Neural progenitor cell (in vitro differentiated cells): ENCODE results near the gene IL5. TPM values are rescaled to one million over a fixed set of nuclear protein-coding genes. Genes with fewer than 3 reads are reported as not detected.
A peak's percentile ranks its signal among the peaks of the same experiment; 100 is the strongest.

ENCODE experiments used
- DNase-seq: peaks from one replicate; pipeline ENCODE4 v3.0.0-alpha.2; 2016; ENCODE audit warnings: low spot score
- H2AFZ ChIP-seq: fragments of 200-600 bp; sonication (generic); replicated peaks from 2 replicates; pipeline ENCODE4 v1.6.1; 2016; ENCODE audit warnings: antibody characterized with exemption
- H3F3A ChIP-seq: fragments of 200-600 bp; sonication (generic); 2 replicates; pipeline ENCODE4 v1.6.1; 2016; ENCODE audit warnings: antibody characterized with exemption, low read depth
- H3K27ac ChIP-seq: fragments of 200-600 bp; sonication (generic); 2 replicates; pipeline ENCODE4 v1.5.1; 2016; ENCODE audit warnings: mild to moderate bottlenecking
- H3K27me3 ChIP-seq: fragments of 200-600 bp; sonication (generic); 2 replicates; pipeline ENCODE4 v1.6.1; 2016; ENCODE audit warnings: mild to moderate bottlenecking, moderate library complexity
- H3K36me3 ChIP-seq: fragments of 200-600 bp; sonication (generic); 2 replicates; pipeline ENCODE4 v1.5.1; 2016
- H3K4me1 ChIP-seq: fragments of 200-600 bp; sonication (generic); 2 replicates; pipeline ENCODE4 v1.6.1; 2016; ENCODE audit warnings: mixed run types
- H3K4me2 ChIP-seq: fragments of 200-600 bp; sonication (generic); 2 replicates; pipeline ENCODE4 v1.6.1; 2016
- H3K4me3 ChIP-seq: fragments of 200-600 bp; sonication (generic); 2 replicates; pipeline ENCODE4 v1.5.1; 2016
- H3K79me2 ChIP-seq: fragments of 200-600 bp; sonication (generic); 2 replicates; pipeline ENCODE4 v1.6.1; 2016; ENCODE audit warnings: low read depth
- H3K9ac ChIP-seq: fragments of 200-600 bp; sonication (generic); 2 replicates; pipeline ENCODE4 v1.6.1; 2016
- H3K9me3 ChIP-seq: fragments of 200-600 bp; sonication (generic); 2 replicates; pipeline ENCODE4 v1.5.1; 2016; ENCODE audit warnings: low read depth
- H4K20me1 ChIP-seq: fragments of 200-600 bp; sonication (generic); 2 replicates; pipeline ENCODE4 v1.6.1; 2016; ENCODE audit warnings: low read depth
- H3K27ac Mint-ChIP-seq: 3 replicates; pipeline ENCODE4 v1.8.0; 2021; ENCODE audit warnings: mixed read lengths
- H3K27me3 Mint-ChIP-seq: 2 replicates; pipeline ENCODE4 v1.8.0; 2022; ENCODE audit warnings: low read depth, mild to moderate bottlenecking, inconsistent platforms, moderate library complexity, mixed read lengths; ENCODE audit not compliant: insufficient read depth
- H3K36me3 Mint-ChIP-seq: 3 replicates; pipeline ENCODE4 v1.8.0; 2021; ENCODE audit warnings: mixed read lengths
- H3K4me1 Mint-ChIP-seq: 3 replicates; pipeline ENCODE4 v1.8.0; 2021; ENCODE audit warnings: mixed read lengths
- H3K4me3 Mint-ChIP-seq: 3 replicates; pipeline ENCODE4 v1.8.0; 2021; ENCODE audit warnings: mild to moderate bottlenecking, moderate library complexity, mixed read lengths
- H3K9me3 Mint-ChIP-seq: 3 replicates; pipeline ENCODE4 v1.8.0; 2020; ENCODE audit warnings: mixed read lengths
- CTCF ChIP-seq: fragments of 200-600 bp; sonication (generic); IDR thresholded peaks from 2 replicates; pipeline ENCODE4 v1.5.1; 2017; ENCODE audit warnings: antibody characterized with exemption, mild to moderate bottlenecking
- EZH2 ChIP-seq: fragments of 200-600 bp; sonication (generic); IDR thresholded peaks from 2 replicates; pipeline ENCODE4 v1.6.1; 2017; ENCODE audit warnings: antibody characterized with exemption, mild to moderate bottlenecking, moderate library complexity
- EZH2phosphoT487 ChIP-seq: fragments of 200-600 bp; sonication (generic); IDR thresholded peaks from 2 replicates; pipeline ENCODE4 v1.6.1; 2017; ENCODE audit warnings: antibody characterized with exemption
- total RNA-seq: library from RNA; depleted of rRNA; stranded (reverse); fragments of >200 nt; gene quantifications from 2 replicates; pipeline ENCODE4 v1.2.3, GENCODE V29; 2015; ENCODE audit warnings: low replicate concordance

IL5 gene
- total RNA-seq, 1 donor from 2014 or later, result not detected

GRCh38 chr5:132540764-132541163 is 2.6 kb downstream of the IL5 start:
- Histone ChIP-seq H2AFZ (peak overlapping the region; percentile 45), H3K9me3 (no peaks in the 10 kb centered on the region), H3K9ac (no peak overlapping the region), H3F3A (no peaks in the 10 kb centered on the region), H3K4me3 (no peak overlapping the region), H3K36me3 (no peaks in the 10 kb centered on the region), H3K27ac (no peak overlapping the region), H4K20me1 (no peaks in the 10 kb centered on the region), H3K79me2 (no peaks in the 10 kb centered on the region), H3K27me3 (peaks cover 7% of the 10 kb centered on the region), H3K4me1 (no peaks in the 10 kb centered on the region), H3K4me2 (no peak overlapping the region)
- Mint-ChIP-seq H3K9me3 (peaks cover 2% of the 10 kb centered on the region), H3K4me3 (no peak overlapping the region), H3K27ac (no peak overlapping the region), H3K27me3 (peaks cover 5% of the 10 kb centered on the region), H3K4me1 (no peaks in the 10 kb centered on the region), H3K36me3 (no peaks in the 10 kb centered on the region)
- no peak for DNase-seq
- TF ChIP-seq EZH2, result no peak
- TF ChIP-seq EZH2phosphoT487, result no peak
- TF ChIP-seq CTCF, result no peak

GRCh38 chr5:132540149-132540548 is 3.2 kb downstream of the IL5 start:
- Histone ChIP-seq H2AFZ (peak overlapping the region; percentile 45), H3K4me2 (no peak overlapping the region), H3K79me2 (no peaks in the 10 kb centered on the region), H3K4me1 (no peaks in the 10 kb centered on the region), H3K27me3 (peaks cover 14% of the 10 kb centered on the region), H3K4me3 (no peak overlapping the region), H3K27ac (no peak overlapping the region), H3K9me3 (no peaks in the 10 kb centered on the region), H4K20me1 (no peaks in the 10 kb centered on the region), H3K9ac (no peak overlapping the region), H3K36me3 (no peaks in the 10 kb centered on the region), H3F3A (no peaks in the 10 kb centered on the region)
- no peak for TF ChIP-seq EZH2phosphoT487
- no peak for TF ChIP-seq EZH2
- no peak for TF ChIP-seq CTCF
- Mint-ChIP-seq H3K9me3 (peaks cover 2% of the 10 kb centered on the region), H3K4me1 (no peaks in the 10 kb centered on the region), H3K4me3 (no peak overlapping the region), H3K27me3 (peaks cover 7% of the 10 kb centered on the region), H3K27ac (no peak overlapping the region), H3K36me3 (no peaks in the 10 kb centered on the region)
- no peak for DNase-seq

GRCh38 chr5:132539716-132540115 is 3.6 kb downstream of the IL5 start:
- Mint-ChIP-seq H3K4me1 (no peaks in the 10 kb centered on the region), H3K9me3 (peaks cover 2% of the 10 kb centered on the region), H3K4me3 (no peak overlapping the region), H3K27ac (no peak overlapping the region), H3K36me3 (no peaks in the 10 kb centered on the region), H3K27me3 (peaks cover 7% of the 10 kb centered on the region)
- no peak for DNase-seq
- Histone ChIP-seq H3K9me3 (no peaks in the 10 kb centered on the region), H3K79me2 (no peaks in the 10 kb centered on the region), H3K27ac (no peak overlapping the region), H2AFZ (peak overlapping the region; percentile 45), H3K4me3 (no peak overlapping the region), H3K27me3 (peaks cover 18% of the 10 kb centered on the region), H3F3A (no peaks in the 10 kb centered on the region), H3K9ac (no peak overlapping the region), H3K4me2 (no peak overlapping the region), H3K4me1 (no peaks in the 10 kb centered on the region), H3K36me3 (no peaks in the 10 kb centered on the region), H4K20me1 (no peaks in the 10 kb centered on the region)
- no peak for TF ChIP-seq EZH2phosphoT487
- no peak for TF ChIP-seq CTCF
- no peak for TF ChIP-seq EZH2
